ENCODE data around the gene AGBL2. TPM values are rescaled to one million over a fixed set of nuclear protein-coding genes. Genes with fewer than 3 reads are reported as not detected.

Gene AGBL2
- total RNA-seq, 1 donor from 2014 or later: 5.6 TPM

DNA sequence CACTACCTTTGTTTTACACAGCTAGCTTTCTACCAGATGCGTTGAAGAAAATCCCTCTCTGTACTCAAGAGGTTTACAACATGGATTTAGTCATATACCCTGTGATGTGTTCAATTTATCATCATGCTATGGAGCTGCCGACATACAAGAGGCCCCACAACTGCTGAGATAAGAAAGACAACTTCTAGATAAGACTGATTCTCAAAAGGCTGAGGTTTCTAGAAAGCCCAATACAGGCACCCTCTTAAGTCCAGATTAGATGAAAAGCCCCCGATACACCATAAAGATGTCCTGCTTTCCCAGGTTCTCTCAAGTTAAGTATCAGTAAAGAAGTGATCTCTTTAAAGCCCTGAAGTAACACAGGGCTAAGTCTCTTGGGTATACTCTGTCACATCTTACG lies 87.1 kb downstream of the AGBL2 start:
- DNase-seq (ENCODE audit: low spot score): no peak

DNA sequence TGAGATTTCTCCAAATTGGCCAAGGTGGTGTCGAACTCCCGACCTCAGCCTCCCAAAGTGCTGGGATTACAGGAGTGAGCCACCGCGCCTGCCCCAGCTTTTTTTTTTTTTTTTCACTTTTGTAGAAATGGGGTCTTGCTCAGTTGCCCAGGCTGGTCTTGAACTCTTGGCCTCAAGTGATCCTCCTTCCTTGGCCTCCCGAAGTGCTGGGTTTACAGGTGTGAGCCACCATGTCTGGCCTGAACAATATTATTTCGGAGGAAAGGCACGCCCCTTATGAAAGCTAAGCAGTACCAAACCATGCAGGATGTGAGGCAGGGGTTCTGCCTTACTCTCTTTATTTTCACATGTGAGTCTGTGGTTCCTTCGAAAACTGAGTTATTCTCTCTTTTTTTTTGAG lies 88.9 kb downstream of the AGBL2 start:
- no peak for DNase-seq (ENCODE audit: low spot score)

DNA sequence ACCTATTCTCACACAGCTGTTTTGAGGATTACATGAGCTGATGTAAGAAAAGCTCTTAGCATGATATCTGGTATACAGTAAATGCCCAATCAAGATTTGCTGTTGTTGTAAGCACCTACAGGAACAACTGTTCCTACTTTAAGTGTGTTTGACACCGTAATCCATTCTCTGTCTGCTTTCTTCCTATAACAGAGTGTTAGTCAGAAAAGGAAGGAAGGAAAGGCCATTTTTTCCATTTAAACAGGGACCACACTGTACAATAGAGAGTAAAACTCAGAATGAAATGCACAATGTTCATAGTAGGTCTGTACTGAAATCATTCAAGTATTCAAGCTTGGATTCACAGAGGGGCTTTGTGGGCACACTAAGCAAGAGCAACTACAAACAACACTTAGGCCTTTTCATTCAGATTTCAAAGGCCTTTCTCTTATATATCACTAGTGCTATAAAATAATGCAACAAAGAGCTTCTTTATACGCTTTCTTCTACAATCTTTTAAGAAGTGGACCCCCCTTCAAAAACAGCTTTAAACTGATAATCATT lies 94.3 kb downstream of the AGBL2 start:
- DNase-seq (ENCODE audit: low spot score): no peak

- no peak for DNase-seq (ENCODE audit: low spot score)
These were observed 97.8 kb downstream of the AGBL2 start for GRCh38 chr11:47617417-47617809.

GRCh38 chr11:47616726-47617416 lies 98.3 kb downstream of the AGBL2 start:
- DNase-seq (ENCODE audit: low spot score): peak; percentile 70

GRCh38 chr11:47615249-47615648 lies 99.9 kb downstream of the AGBL2 start:
- DNase-seq (ENCODE audit: low spot score): no peak

DNA sequence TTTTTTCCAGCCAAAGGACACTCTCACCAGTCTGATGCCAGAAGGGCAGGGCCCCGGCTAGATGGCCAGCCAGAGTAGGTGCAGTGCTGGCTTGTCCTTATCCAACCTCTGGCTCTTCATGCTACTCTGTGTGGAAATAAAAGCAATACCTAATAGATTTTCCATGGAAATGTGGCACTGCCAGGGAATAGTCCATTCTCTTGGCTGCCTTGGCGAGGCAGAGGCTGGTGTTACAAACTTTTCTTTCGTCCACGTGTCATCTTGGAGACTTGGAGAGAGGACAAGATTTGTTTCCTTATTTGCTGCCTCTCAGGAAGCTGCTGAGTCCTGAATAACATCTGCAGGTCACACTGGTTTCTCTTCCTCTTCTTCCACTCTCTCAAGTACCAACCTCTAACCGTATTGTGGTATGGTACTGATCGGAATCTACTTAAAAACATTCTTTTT lies 103.8 kb downstream of the AGBL2 start:
- no peak for DNase-seq (ENCODE audit: low spot score)

- DNase-seq (ENCODE audit: low spot score): no peak
These were observed 105.5 kb downstream of the AGBL2 start for GRCh38 chr11:47609675-47610074.

Other genes starting within 250 kb of the AGBL2 start
- gene CELF1, start 162.2 kb downstream of the AGBL2 start, total RNA-seq: 102 TPM
- gene PTPMT1, start 149.8 kb downstream of the AGBL2 start, total RNA-seq: 45.1 TPM
- gene KBTBD4, start 136.4 kb downstream of the AGBL2 start, total RNA-seq: 20.3 TPM
- gene NDUFS3, start 136.3 kb downstream of the AGBL2 start, total RNA-seq: 97.8 TPM
- gene FAM180B, start 128.7 kb downstream of the AGBL2 start, total RNA-seq: 0.14 TPM
- 5.5 TPM for gene C1QTNF4, start 121.0 kb downstream of the AGBL2 start, total RNA-seq
- gene MTCH2, start 72.8 kb downstream of the AGBL2 start, total RNA-seq: 65.7 TPM
- gene FNBP4, start 52.0 kb upstream of the AGBL2 start, total RNA-seq: 64.6 TPM
- 26.1 TPM for gene NUP160, start 133.0 kb upstream of the AGBL2 start, total RNA-seq